Liver (tissue), 9 donors: ENCODE data around the gene CLIP2. TPM values are rescaled to one million over a fixed set of nuclear protein-coding genes. Genes with fewer than 3 reads are reported as not detected.

Source experiments
- DNase-seq: peaks from one replicate; pipeline ENCODE4 v3.0.0-alpha.2; 2017; ENCODE audit warnings: low spot score
- H3K27ac ChIP-seq, 2 donors: one replicate each; pipeline ENCODE4 v1.7.0; 2013; ENCODE audit warnings: inconsistent platforms in 2 of 2, low read length in 2 of 2, control low read depth in 1 of 2, low read depth in 1 of 2, mild to moderate bottlenecking in 1 of 2
- H3K27me3 ChIP-seq, 4 donors: one replicate each; pipeline versions ENCODE4 v1.6.1 to v1.7.0; 2013; ENCODE audit warnings: low read length in 3 of 4, inconsistent platforms in 1 of 4, mild to moderate bottlenecking in 1 of 4, moderate library complexity in 1 of 4; ENCODE audit not compliant: control insufficient read depth in 4 of 4, insufficient read depth in 4 of 4
- H3K36me3 ChIP-seq, 4 donors: one replicate each; pipeline versions ENCODE4 v1.6.1 to v1.7.0; 2013; ENCODE audit warnings: low read length in 3 of 4, mild to moderate bottlenecking in 3 of 4, low read depth in 1 of 4, moderate library complexity in 1 of 4; ENCODE audit not compliant: control insufficient read depth in 4 of 4, insufficient read depth in 3 of 4
- H3K4me1 ChIP-seq, 4 donors: one replicate each; pipeline versions ENCODE4 v1.6.1 to v1.7.0; 2013; ENCODE audit warnings: low read length in 3 of 4, mild to moderate bottlenecking in 3 of 4, moderate library complexity in 1 of 4; ENCODE audit not compliant: control insufficient read depth in 4 of 4, insufficient read depth in 4 of 4
- H3K4me3 ChIP-seq, 3 donors: one replicate each; pipeline versions ENCODE4 v1.6.1 to v1.7.0; 2013; ENCODE audit warnings: low read length in 3 of 3, control low read depth in 1 of 3, low read depth in 1 of 3, mild to moderate bottlenecking in 1 of 3
- H3K9ac ChIP-seq, 2 donors: one replicate each; pipeline ENCODE4 v1.7.0; 2013; ENCODE audit warnings: low read length in 2 of 2, mild to moderate bottlenecking in 2 of 2, moderate library complexity in 2 of 2, control low read depth in 1 of 2, low read depth in 1 of 2
- H3K9me3 ChIP-seq, 4 donors: one replicate each; pipeline versions ENCODE4 v1.6.1 to v1.7.0; 2013; ENCODE audit warnings: low read length in 3 of 4; ENCODE audit not compliant: control insufficient read depth in 4 of 4
- ATF3 ChIP-seq: IDR thresholded peaks from 2 replicates; pipeline ENCODE4 v1.6.1; 2016; ENCODE audit warnings: antibody characterized with exemption
- CTCF ChIP-seq: fragments of 150-350 bp; IDR thresholded peaks from 2 replicates; pipeline ENCODE4 v1.5.1; 2017; ENCODE audit warnings: improper control_type of control experiment, low read depth, low read length; ENCODE audit not compliant: missing input control
- EGR1 ChIP-seq, 2 donors: IDR thresholded peaks; 2 replicates each; pipeline ENCODE4 v1.6.1; 2016 to 2018; ENCODE audit warnings: antibody characterized with exemption in 2 of 2, low read depth in 2 of 2
- FOXA1 ChIP-seq: IDR thresholded peaks from 2 replicates; pipeline ENCODE4 v1.6.1; 2016; ENCODE audit warnings: antibody characterized with exemption
- FOXA2 ChIP-seq: IDR thresholded peaks from 2 replicates; pipeline ENCODE4 v1.6.1; 2016; ENCODE audit warnings: antibody characterized with exemption
- GABPA ChIP-seq, 2 donors: IDR thresholded peaks in 1 of 2; conservative IDR thresholded peaks in 1 of 2; 2 replicates each; pipeline ENCODE4 v1.6.1; 2016; ENCODE audit warnings: antibody characterized with exemption in 2 of 2, mild to moderate bottlenecking in 1 of 2, moderate library complexity in 1 of 2
- HNF4A ChIP-seq, 2 donors: conservative IDR thresholded peaks; 2 replicates each; pipeline ENCODE4 v1.6.1; 2016; ENCODE audit warnings: antibody characterized with exemption in 2 of 2, mild to moderate bottlenecking in 2 of 2
- HNF4G ChIP-seq: IDR thresholded peaks from 2 replicates; pipeline ENCODE4 v1.6.1; 2016; ENCODE audit warnings: antibody characterized with exemption
- JUND ChIP-seq, 2 donors: IDR thresholded peaks; 2 replicates each; pipeline ENCODE4 v1.6.1; 2016; ENCODE audit warnings: antibody characterized with exemption in 2 of 2
- MAX ChIP-seq: IDR thresholded peaks from 2 replicates; pipeline ENCODE4 v1.6.1; 2016; ENCODE audit warnings: antibody characterized with exemption
- NR2F2 ChIP-seq: IDR thresholded peaks from 2 replicates; pipeline ENCODE4 v1.6.1; 2016; ENCODE audit warnings: antibody characterized with exemption
- RAD21 ChIP-seq, 2 donors: IDR thresholded peaks; 2 replicates each; pipeline ENCODE4 v1.6.1; 2016; ENCODE audit warnings: antibody characterized with exemption in 2 of 2, mild to moderate bottlenecking in 2 of 2
- REST ChIP-seq: IDR thresholded peaks from 2 replicates; pipeline ENCODE4 v1.6.1; 2016; ENCODE audit warnings: antibody characterized with exemption, mild to moderate bottlenecking
- RXRA ChIP-seq, 2 donors: IDR thresholded peaks; 2 replicates each; pipeline ENCODE4 v1.6.1; 2017 to 2018; ENCODE audit warnings: antibody characterized with exemption in 2 of 2, mild to moderate bottlenecking in 1 of 2
- TAF1 ChIP-seq: conservative IDR thresholded peaks from 2 replicates; pipeline ENCODE4 v1.6.1; 2016; ENCODE audit warnings: antibody characterized with exemption, mild to moderate bottlenecking
- YY1 ChIP-seq: IDR thresholded peaks from 2 replicates; pipeline ENCODE4 v1.6.1; 2016; ENCODE audit warnings: antibody characterized with exemption, mild to moderate bottlenecking
- WGBS: extraction: QIAGEN DNeasy Blood & Tissue Kit; methylation state at CpG from one replicate; pipeline ENCODE4 v1.1.7; 2013; 5-methylcytosine and 5-hydroxymethylcytosine counted together
- polyA plus RNA-seq, 2 donors: library from polyadenylated mRNA; stranded (reverse) in 1 of 2; unstranded in 1 of 2; fragments of 200-250 nt in 1 of 2; fragments of >200 nt in 1 of 2; fragmentation: Nextera tagmentation in 1 of 2; extraction: Ambion mirVana in 1 of 2; gene quantifications; one replicate each; pipeline versions ENCODE4 v1.2.1 to v1.2.3, GENCODE V29; 2013 to 2015
- total RNA-seq, 2 donors: library from RNA; depleted of rRNA; stranded (reverse); fragments of >200 nt; gene quantifications; one replicate each; pipeline ENCODE4 v1.2.3, GENCODE V29; 2014
- donor health status: healthy.
- donor health status: healthy.
- donor health status: healthy.
- donor health status: healthy.
- donor health status: healthy.

CLIP2 gene
- total and polyA plus RNA-seq, 4 donors, result 1.4 to 6.3 (median 2.5) TPM

GRCh38 chr7:74396993-74397392, 107.8 kb downstream of the CLIP2 start:
- DNase-seq, result no peak
- WGBS, result 95% methylated on average over 11 of the region's 11 CpGs
- no peak for TF ChIP-seq HNF4G
- H3K27me3 ChIP-seq, result no peaks in the 10 kb centered on the region
- no peaks in the 10 kb centered on the region for H3K9me3 ChIP-seq
- H3K36me3 ChIP-seq, result no peaks in the 10 kb centered on the region
- no peak overlapping the region for H3K27ac ChIP-seq
- no peak overlapping the region for H3K4me3 ChIP-seq
- H3K9ac ChIP-seq, result no peak overlapping the region
- peaks cover 0 to 2% (median 1%) of the 10 kb centered on the region in 4 donors for H3K4me1 ChIP-seq

- Histone ChIP-seq H3K27me3 (no peaks in the 10 kb centered on the region), H3K4me3 (no peak overlapping the region), H3K27ac (no peak overlapping the region), H3K9me3 (no peaks in the 10 kb centered on the region), H3K9ac (no peak overlapping the region), H3K4me1 (peaks cover 0 to 2% (median 1%) of the 10 kb centered on the region in 4 donors), H3K36me3 (no peaks in the 10 kb centered on the region)
- TF ChIP-seq YY1 (no peak), CTCF (no peak), RAD21 (IDR thresholded peaks at IDR 0.05) (no peak), GABPA (IDR thresholded peaks at IDR 0.05 in 1 of 2, conservative IDR thresholded peaks at IDR 0.05 in 1 of 2) (no peak), REST (no peak), FOXA2 (no peak), RXRA (IDR thresholded peaks at IDR 0.05) (no peak), NR2F2 (no peak), ATF3 (no peak), TAF1 (no peak), EGR1 (IDR thresholded peaks at IDR 0.05; ENCODE audit: low read depth in 2 of 2) (no peak), FOXA1 (no peak)
- WGBS, result 97% methylated on average over 8 of the region's 8 CpGs
- no peak for DNase-seq
Observed at GRCh38 chr7:74398426-74398825, 109.2 kb downstream of the CLIP2 start.

- H3K4me3 ChIP-seq, result no peak overlapping the region
- H3K27me3 ChIP-seq, result no peaks in the 10 kb centered on the region
- H3K9me3 ChIP-seq, result no peaks in the 10 kb centered on the region
- H3K36me3 ChIP-seq, result no peaks in the 10 kb centered on the region
- TF ChIP-seq HNF4G (no peak), MAX (no peak), HNF4A (conservative IDR thresholded peaks at IDR 0.05) (no peak), JUND (IDR thresholded peaks at IDR 0.05) (no peak)
- no peak for DNase-seq
- 92% methylated on average over 6 of the region's 6 CpGs for WGBS
- H3K27ac ChIP-seq, result no peak overlapping the region
- no peak overlapping the region for H3K9ac ChIP-seq
- peaks cover 0 to 2% (median 1%) of the 10 kb centered on the region in 4 donors for H3K4me1 ChIP-seq
Observed at GRCh38 chr7:74399006-74399405, 109.8 kb downstream of the CLIP2 start.
